ENCODE measurements around the gene BCAP31. TPM values are rescaled to one million over a fixed set of nuclear protein-coding genes. Genes with fewer than 3 reads are reported as not detected.
"Not testable (repeated sequence)": the region's sequence is repeated elsewhere in the genome, so short reads cannot be mapped to it uniquely, and the experiment has no call there.

The BCAP31 gene
- total RNA-seq, 1 experiment from 2014 or later = 432 TPM

DNA sequence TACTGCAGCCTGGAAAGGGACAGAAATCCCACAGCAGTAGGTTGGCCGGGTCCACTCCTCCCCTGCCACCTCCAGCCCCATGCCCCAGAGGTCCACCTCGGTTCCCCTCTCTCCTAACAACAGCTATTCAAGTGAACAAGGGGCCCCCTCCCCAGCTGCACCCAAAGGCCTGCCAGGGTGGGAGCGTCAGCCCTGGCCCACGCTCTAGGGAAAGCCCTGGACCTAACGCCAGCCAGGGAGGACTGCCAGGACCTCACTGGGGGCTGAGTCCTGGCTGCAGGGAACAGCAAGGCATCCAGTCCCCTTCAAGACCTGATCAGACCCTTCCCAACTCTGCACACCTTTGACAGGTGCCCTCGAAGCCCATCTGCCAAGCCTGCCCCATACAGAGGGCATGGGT is 23.2 kb downstream of the BCAP31 start:
- ChIA-PET CTCF (no interaction called here), POLR2A (no interaction called here)
- H3K36me3 ChIP-seq (ENCODE audit: control insufficient read depth, insufficient read depth, low read length) = no peaks in the 10 kb centered on the region; the same call in 1 of the 2 replicates
- intact Hi-C loops (cut with micrococcal nuclease; ENCODE audit: unreplicated experiment) = no loop called here
- H3K27ac ChIP-seq (ENCODE audit: low read length) = no peak overlapping the region
- DNase-seq (ENCODE audit: low read depth, low spot score) = no peak
- H3K27me3 ChIP-seq (ENCODE audit: control insufficient read depth, insufficient read depth, low read length) = no peaks in the 10 kb centered on the region
- no TSS peak for BruUV-seq (replicated peaks)
- in situ Hi-C loops (cut with HindIII; ENCODE audit: low pct_unique_long_range_greater_than_20kb, low sequenced_read_pairs) = no loop called here
- H3K4me3 ChIP-seq (ENCODE audit: low read depth in 2 of 2, low read length in 2 of 2) = no peak overlapping the region
- no peak for ATAC-seq
- TF ChIP-seq POLR2AphosphoS5 (IDR thresholded peaks at IDR 0.05; ENCODE audit: low read depth, low read length) (no peak), SIN3A (IDR thresholded peaks at IDR 0.05; ENCODE audit: borderline replicate concordance, insufficient read depth, low read depth, low read length) (no peak), TCF7L2 (IDR thresholded peaks at IDR 0.05; ENCODE audit: low read depth, low read length) (no peak)
- TF ChIP-seq, protein P1, sequence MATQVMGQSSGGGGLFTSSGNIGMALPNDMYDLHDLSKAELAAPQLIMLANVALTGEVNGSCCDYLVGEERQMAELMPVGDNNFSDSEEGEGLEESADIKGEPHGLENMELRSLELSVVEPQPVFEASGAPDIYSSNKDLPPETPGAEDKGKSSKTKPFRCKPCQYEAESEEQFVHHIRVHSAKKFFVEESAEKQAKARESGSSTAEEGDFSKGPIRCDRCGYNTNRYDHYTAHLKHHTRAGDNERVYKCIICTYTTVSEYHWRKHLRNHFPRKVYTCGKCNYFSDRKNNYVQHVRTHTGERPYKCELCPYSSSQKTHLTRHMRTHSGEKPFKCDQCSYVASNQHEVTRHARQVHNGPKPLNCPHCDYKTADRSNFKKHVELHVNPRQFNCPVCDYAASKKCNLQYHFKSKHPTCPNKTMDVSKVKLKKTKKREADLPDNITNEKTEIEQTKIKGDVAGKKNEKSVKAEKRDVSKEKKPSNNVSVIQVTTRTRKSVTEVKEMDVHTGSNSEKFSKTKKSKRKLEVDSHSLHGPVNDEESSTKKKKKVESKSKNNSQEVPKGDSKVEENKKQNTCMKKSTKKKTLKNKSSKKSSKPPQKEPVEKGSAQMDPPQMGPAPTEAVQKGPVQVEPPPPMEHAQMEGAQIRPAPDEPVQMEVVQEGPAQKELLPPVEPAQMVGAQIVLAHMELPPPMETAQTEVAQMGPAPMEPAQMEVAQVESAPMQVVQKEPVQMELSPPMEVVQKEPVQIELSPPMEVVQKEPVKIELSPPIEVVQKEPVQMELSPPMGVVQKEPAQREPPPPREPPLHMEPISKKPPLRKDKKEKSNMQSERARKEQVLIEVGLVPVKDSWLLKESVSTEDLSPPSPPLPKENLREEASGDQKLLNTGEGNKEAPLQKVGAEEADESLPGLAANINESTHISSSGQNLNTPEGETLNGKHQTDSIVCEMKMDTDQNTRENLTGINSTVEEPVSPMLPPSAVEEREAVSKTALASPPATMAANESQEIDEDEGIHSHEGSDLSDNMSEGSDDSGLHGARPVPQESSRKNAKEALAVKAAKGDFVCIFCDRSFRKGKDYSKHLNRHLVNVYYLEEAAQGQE (IDR thresholded peaks at IDR 0.05; ENCODE audit: insufficient read depth in 1 of 2, low read depth in 2 of 2, low read length in 1 of 2) = no peak
- TF ChIP-seq, protein P2, sequence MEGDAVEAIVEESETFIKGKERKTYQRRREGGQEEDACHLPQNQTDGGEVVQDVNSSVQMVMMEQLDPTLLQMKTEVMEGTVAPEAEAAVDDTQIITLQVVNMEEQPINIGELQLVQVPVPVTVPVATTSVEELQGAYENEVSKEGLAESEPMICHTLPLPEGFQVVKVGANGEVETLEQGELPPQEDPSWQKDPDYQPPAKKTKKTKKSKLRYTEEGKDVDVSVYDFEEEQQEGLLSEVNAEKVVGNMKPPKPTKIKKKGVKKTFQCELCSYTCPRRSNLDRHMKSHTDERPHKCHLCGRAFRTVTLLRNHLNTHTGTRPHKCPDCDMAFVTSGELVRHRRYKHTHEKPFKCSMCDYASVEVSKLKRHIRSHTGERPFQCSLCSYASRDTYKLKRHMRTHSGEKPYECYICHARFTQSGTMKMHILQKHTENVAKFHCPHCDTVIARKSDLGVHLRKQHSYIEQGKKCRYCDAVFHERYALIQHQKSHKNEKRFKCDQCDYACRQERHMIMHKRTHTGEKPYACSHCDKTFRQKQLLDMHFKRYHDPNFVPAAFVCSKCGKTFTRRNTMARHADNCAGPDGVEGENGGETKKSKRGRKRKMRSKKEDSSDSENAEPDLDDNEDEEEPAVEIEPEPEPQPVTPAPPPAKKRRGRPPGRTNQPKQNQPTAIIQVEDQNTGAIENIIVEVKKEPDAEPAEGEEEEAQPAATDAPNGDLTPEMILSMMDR (IDR thresholded peaks at IDR 0.05) = no peak
- H3K9me3 ChIP-seq (ENCODE audit: control insufficient read depth, insufficient read depth, low read depth, low read length) = no peaks in the 10 kb centered on the region
- no peaks in the 10 kb centered on the region for H3K4me1 ChIP-seq (ENCODE audit: control insufficient read depth, insufficient read depth, low read length)

DNA sequence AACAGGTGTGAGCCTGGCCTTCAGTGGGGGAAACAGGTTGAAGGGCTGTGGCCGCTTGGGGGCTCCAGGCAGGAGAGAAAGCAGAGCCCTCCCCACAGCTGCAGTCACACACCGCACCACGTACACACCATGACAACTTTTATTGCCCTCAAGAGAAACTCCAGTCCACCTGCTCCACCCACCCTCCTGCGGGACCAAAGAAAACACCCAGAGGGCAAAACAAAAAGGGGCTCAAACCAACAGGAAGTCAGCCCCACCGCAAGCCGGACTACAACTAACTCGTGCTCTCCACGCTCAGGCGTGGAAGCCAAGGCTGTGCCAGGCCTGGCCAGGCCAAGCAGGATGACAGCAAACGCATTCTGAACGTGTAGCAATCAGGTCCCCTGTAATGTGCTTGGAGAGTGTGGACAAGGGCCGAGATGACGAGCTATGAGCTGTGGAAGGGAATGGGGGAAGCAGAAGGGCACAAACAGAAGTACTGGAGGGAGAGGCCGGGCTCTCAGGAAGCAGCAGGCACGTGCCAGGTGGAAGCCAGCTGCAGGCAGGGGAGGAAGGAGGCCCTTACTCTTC is 23.7 kb downstream of the BCAP31 start:
- H3K27me3 ChIP-seq (ENCODE audit: control insufficient read depth, insufficient read depth, low read length) = no peaks in the 10 kb centered on the region
- intact Hi-C loops (cut with micrococcal nuclease; ENCODE audit: unreplicated experiment) (no loop called here), in situ Hi-C loops (cut with HindIII; ENCODE audit: low pct_unique_long_range_greater_than_20kb, low sequenced_read_pairs) (no loop called here)
- H3K4me1 ChIP-seq (ENCODE audit: control insufficient read depth, insufficient read depth, low read length) = no peaks in the 10 kb centered on the region
- ChIA-PET POLR2A (interaction anchor here (0.7 kb wide), 1 partner anchor 133 kb away, joined by 5 read pairs; no protein-coding TSS in a partner anchor), CTCF (no interaction called here)
- BruUV-seq (replicated peaks) = no TSS peak
- H3K27ac ChIP-seq (ENCODE audit: low read length) = no peak overlapping the region
- TF ChIP-seq, protein P1 (IDR thresholded peaks at IDR 0.05; ENCODE audit: insufficient read depth in 1 of 2, low read depth in 2 of 2, low read length in 1 of 2) = no peak
- TF ChIP-seq, protein P2 (IDR thresholded peaks at IDR 0.05) = no peak
- no peak for TF ChIP-seq SIN3A (IDR thresholded peaks at IDR 0.05; ENCODE audit: borderline replicate concordance, insufficient read depth, low read depth, low read length)
- TF ChIP-seq POLR2AphosphoS5 (IDR thresholded peaks at IDR 0.05; ENCODE audit: low read depth, low read length) = no peak
- no peak for TF ChIP-seq TCF7L2 (IDR thresholded peaks at IDR 0.05; ENCODE audit: low read depth, low read length)
- no peak overlapping the region for H3K4me3 ChIP-seq (ENCODE audit: low read depth in 2 of 2, low read length in 2 of 2)
- no peaks in the 10 kb centered on the region; the same call in 1 of the 2 replicates for H3K36me3 ChIP-seq (ENCODE audit: control insufficient read depth, insufficient read depth, low read length)
- DNase-seq (ENCODE audit: low read depth, low spot score) (no peak), ATAC-seq (no peak)
- no peaks in the 10 kb centered on the region for H3K9me3 ChIP-seq (ENCODE audit: control insufficient read depth, insufficient read depth, low read depth, low read length)

DNA sequence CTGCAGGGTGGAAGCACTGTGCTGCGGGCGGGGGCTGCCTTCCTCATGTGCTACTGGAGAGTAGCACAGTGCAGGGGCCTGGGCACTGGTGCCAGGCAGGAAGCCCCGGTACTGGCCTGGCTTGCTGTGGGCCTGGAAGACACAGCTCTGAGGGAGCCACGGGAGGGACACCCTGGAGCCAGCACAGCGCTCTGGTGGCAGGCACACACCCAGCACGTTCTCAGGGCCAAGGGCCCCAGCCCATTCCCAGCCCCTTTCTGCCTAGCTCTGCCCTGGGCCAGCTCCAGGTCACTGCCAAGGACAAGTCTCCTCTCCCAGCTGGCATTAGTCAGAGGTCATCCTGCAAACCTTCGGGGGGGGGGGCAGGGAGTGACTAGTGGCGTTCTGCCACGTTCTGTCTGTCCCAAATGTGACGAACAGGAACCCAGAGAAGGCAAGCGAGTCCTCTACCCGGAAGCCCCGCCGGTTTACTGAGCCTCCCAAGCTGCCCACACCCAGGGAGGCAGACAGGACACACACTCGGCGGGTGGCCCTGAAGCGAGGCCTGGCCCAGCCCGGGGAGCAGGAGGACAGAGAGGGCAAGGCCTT is 24.3 kb downstream of the BCAP31 start:
- H3K27ac ChIP-seq (ENCODE audit: low read length); in situ Hi-C loops (cut with HindIII; ENCODE audit: low pct_unique_long_range_greater_than_20kb, low sequenced_read_pairs); H3K9me3 ChIP-seq (ENCODE audit: control insufficient read depth, insufficient read depth, low read depth, low read length); DNase-seq (ENCODE audit: low read depth, low spot score); CTCF ChIA-PET; intact Hi-C loops (cut with micrococcal nuclease; ENCODE audit: unreplicated experiment); H3K27me3 ChIP-seq (ENCODE audit: control insufficient read depth, insufficient read depth, low read length); BruUV-seq (replicated peaks); H3K4me1 ChIP-seq (ENCODE audit: control insufficient read depth, insufficient read depth, low read length); H3K4me3 ChIP-seq (ENCODE audit: low read depth in 2 of 2, low read length in 2 of 2); ATAC-seq; H3K36me3 ChIP-seq (ENCODE audit: control insufficient read depth, insufficient read depth, low read length): not testable (repeated sequence)
- POLR2A ChIA-PET = interaction anchor here (0.7 kb wide), 1 partner anchor 132 kb away, joined by 5 read pairs; no protein-coding TSS in a partner anchor

Measured in Panc1 (cell line).